ENCODE results near the gene ECPAS.
"Not testable (repeated sequence)": the region's sequence is repeated elsewhere in the genome, so short reads cannot be mapped to it uniquely, and the experiment has no call there.

ECPAS gene

GRCh38 chr9:111350556-111350955 lies 133.6 kb downstream of the ECPAS start:
- in situ Hi-C loops (cut with MboI; ENCODE audit: low sequenced_read_pairs), result no loop called here

- in situ Hi-C loops (cut with MboI; ENCODE audit: low sequenced_read_pairs), result no loop called here
Observed at GRCh38 chr9:111349766-111350165, 134.4 kb downstream of the ECPAS start.

- in situ Hi-C loops (cut with MboI; ENCODE audit: low sequenced_read_pairs), result no loop called here
Observed at GRCh38 chr9:111348821-111349271, 135.3 kb downstream of the ECPAS start.

- in situ Hi-C loops (cut with MboI; ENCODE audit: low sequenced_read_pairs), result not testable (repeated sequence)
Observed at GRCh38 chr9:111334318-111334863, 149.8 kb downstream of the ECPAS start.

- in situ Hi-C loops (cut with MboI; ENCODE audit: low sequenced_read_pairs), result no loop called here
Observed at GRCh38 chr9:111330124-111330523, 154.1 kb downstream of the ECPAS start, which contains the start of gene OR2K2. Gene OR2K2 (minus strand): TSS chr9:111330224. CDS start chr9:111328433, 1,791 bp downstream.

GRCh38 chr9:111320631-111321030 lies 163.6 kb downstream of the ECPAS start:
- in situ Hi-C loops (cut with MboI; ENCODE audit: low sequenced_read_pairs), result no loop called here

- in situ Hi-C loops (cut with MboI; ENCODE audit: low sequenced_read_pairs), result no loop called here
Observed at GRCh38 chr9:111316796-111317195, 167.4 kb downstream of the ECPAS start.

Data from HL-60/S4 (cell line).